ENCODE results near the gene INTS1.

GRCh38 chr7:1490837-1491236 lies 13.4 kb downstream of the INTS1 start:
- TF ChIP-seq CTCF (IDR thresholded peaks at IDR 0.05), result no peak
- TF ChIP-seq EZH2 (IDR thresholded peaks at IDR 0.05; ENCODE audit: borderline replicate concordance, insufficient read depth, low read depth, low read length, poor library complexity, severe bottlenecking), result no peak

All from B cell (primary cell).